Lung microvascular endothelial cell (primary cell): ENCODE results near the gene CDH22. TPM values are rescaled to one million over a fixed set of nuclear protein-coding genes. Genes with fewer than 3 reads are reported as not detected.

Source experiments
- DNase-seq, 2 donors: peaks; one replicate each; pipeline versions ENCODE4 v3.0.0 to v3.0.0-alpha.2; 2010; ENCODE audit warnings: low read depth in 2 of 2
- total RNA-seq: library from RNA; depleted of rRNA; stranded (reverse); fragments of >200 nt; gene quantifications from 2 replicates; pipeline ENCODE4 v1.2.1, GENCODE V29; 2014

CDH22 gene
- total RNA-seq, 1 donor from 2014 or later: 0.79 TPM

GRCh38 chr20:46172961-46173536 is 135.2 kb downstream of the CDH22 start:
- DNase-seq: no peak

- DNase-seq: no peak
These were observed 135.8 kb downstream of the CDH22 start for GRCh38 chr20:46172455-46172854.

- no peak for DNase-seq
These were observed 136.4 kb downstream of the CDH22 start for GRCh38 chr20:46171909-46172308.

GRCh38 chr20:46171476-46171875 is 136.8 kb downstream of the CDH22 start:
- no peak for DNase-seq

GRCh38 chr20:46169245-46170171 is 138.8 kb downstream of the CDH22 start:
- no peak for DNase-seq

GRCh38 chr20:46168438-46168837 is 139.9 kb downstream of the CDH22 start:
- no peak for DNase-seq

- no peak for DNase-seq
These were observed 141.2 kb downstream of the CDH22 start for GRCh38 chr20:46167080-46167479.

- DNase-seq: no peak
These were observed 144.0 kb downstream of the CDH22 start for GRCh38 chr20:46164254-46164653.

- DNase-seq: no peak
These were observed 146.4 kb downstream of the CDH22 start for GRCh38 chr20:46161921-46162320.

GRCh38 chr20:46160661-46161060 is 147.6 kb downstream of the CDH22 start:
- DNase-seq: no peak

- no peak for DNase-seq
These were observed 149.0 kb downstream of the CDH22 start for GRCh38 chr20:46159101-46159897.

- no peak for DNase-seq
These were observed 149.8 kb downstream of the CDH22 start for GRCh38 chr20:46158476-46158987.

GRCh38 chr20:46157625-46158024 is 150.7 kb downstream of the CDH22 start:
- DNase-seq: no peak

- DNase-seq: no peak
These were observed 151.2 kb downstream of the CDH22 start for GRCh38 chr20:46157076-46157592.

GRCh38 chr20:46156065-46156464 is 152.2 kb downstream of the CDH22 start:
- no peak for DNase-seq

GRCh38 chr20:46154796-46155195 is 153.5 kb downstream of the CDH22 start:
- no peak for DNase-seq

- no peak for DNase-seq
These were observed 154.0 kb downstream of the CDH22 start for GRCh38 chr20:46154305-46154704.

- DNase-seq: no peak
These were observed 155.3 kb downstream of the CDH22 start for GRCh38 chr20:46152824-46153586.

GRCh38 chr20:46151936-46152335 is 156.4 kb downstream of the CDH22 start:
- no peak for DNase-seq

- DNase-seq: no peak
These were observed 157.4 kb downstream of the CDH22 start for GRCh38 chr20:46150943-46151342.
